ENCODE measurements around the gene SIPA1L3. TPM values are rescaled to one million over a fixed set of nuclear protein-coding genes. Genes with fewer than 3 reads are reported as not detected.

Gene SIPA1L3
- total and polyA plus RNA-seq, 10 of the 15 experiments (the other 5 are each of a cell fraction or from before 2014, with no cell fraction given): 0.24 to 66.2 (median 19.1) TPM

DNA sequence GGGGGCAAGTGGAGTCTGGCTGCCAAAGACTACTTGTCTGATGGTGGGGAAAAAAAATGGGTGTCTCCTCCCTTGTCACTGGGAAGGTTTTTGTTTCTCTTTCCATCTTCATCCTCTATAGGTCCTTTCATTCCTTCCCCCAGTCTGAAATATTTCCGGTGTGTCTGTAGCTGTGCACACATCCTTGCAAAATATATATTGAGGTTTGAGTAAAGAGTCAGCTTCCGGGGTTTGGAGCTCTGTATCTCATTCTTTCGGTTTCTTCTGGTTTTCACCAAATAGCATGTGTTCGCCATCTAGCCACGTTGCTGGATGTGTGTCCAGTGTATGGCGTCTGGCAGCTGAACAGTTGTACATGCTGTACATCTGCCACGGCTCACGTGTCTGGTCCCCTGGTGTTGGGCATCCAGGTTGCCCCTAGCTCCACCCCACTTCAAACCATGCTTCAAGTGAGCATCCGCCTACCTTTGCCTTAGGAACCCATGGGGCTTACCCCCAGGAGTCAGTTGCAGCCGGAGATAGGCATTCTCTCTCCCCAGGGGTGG is 142.2 kb downstream of the SIPA1L3 start (continued):
- TF ChIP-seq, protein P1, sequence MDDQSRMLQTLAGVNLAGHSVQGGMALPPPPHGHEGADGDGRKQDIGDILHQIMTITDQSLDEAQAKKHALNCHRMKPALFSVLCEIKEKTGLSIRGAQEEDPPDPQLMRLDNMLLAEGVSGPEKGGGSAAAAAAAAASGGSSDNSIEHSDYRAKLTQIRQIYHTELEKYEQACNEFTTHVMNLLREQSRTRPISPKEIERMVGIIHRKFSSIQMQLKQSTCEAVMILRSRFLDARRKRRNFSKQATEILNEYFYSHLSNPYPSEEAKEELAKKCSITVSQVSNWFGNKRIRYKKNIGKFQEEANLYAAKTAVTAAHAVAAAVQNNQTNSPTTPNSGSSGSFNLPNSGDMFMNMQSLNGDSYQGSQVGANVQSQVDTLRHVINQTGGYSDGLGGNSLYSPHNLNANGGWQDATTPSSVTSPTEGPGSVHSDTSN (IDR thresholded peaks at IDR 0.05; ENCODE audit: insufficient replicate concordance, low read depth, low read length): no peak
- TF ChIP-seq, protein P2, sequence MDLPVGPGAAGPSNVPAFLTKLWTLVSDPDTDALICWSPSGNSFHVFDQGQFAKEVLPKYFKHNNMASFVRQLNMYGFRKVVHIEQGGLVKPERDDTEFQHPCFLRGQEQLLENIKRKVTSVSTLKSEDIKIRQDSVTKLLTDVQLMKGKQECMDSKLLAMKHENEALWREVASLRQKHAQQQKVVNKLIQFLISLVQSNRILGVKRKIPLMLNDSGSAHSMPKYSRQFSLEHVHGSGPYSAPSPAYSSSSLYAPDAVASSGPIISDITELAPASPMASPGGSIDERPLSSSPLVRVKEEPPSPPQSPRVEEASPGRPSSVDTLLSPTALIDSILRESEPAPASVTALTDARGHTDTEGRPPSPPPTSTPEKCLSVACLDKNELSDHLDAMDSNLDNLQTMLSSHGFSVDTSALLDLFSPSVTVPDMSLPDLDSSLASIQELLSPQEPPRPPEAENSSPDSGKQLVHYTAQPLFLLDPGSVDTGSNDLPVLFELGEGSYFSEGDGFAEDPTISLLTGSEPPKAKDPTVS (IDR thresholded peaks at IDR 0.05; ENCODE audit: low read depth, low read length): no peak
- TF ChIP-seq, protein P3, sequence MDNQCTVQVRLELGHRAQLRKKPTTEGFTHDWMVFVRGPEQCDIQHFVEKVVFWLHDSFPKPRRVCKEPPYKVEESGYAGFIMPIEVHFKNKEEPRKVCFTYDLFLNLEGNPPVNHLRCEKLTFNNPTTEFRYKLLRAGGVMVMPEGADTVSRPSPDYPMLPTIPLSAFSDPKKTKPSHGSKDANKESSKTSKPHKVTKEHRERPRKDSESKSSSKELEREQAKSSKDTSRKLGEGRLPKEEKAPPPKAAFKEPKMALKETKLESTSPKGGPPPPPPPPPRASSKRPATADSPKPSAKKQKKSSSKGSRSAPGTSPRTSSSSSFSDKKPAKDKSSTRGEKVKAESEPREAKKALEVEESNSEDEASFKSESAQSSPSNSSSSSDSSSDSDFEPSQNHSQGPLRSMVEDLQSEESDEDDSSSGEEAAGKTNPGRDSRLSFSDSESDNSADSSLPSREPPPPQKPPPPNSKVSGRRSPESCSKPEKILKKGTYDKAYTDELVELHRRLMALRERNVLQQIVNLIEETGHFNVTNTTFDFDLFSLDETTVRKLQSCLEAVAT (IDR thresholded peaks at IDR 0.05): 0 out of 2 replicates have a peak, but pooled peaks have one; percentile 2
- TF ChIP-seq CREB1 (IDR thresholded peaks at IDR 0.05; ENCODE audit: low read depth) (0 out of 2 replicates have a peak, but pooled peaks have one; percentile 22), MTA3 (IDR thresholded peaks at IDR 0.05; ENCODE audit: borderline replicate concordance, low read length) (no peak), RUNX3 (IDR thresholded peaks at IDR 0.05; ENCODE audit: low read length) (peak; percentile 78), ZBED1 (IDR thresholded peaks at IDR 0.05; ENCODE audit: borderline replicate concordance) (no peak), TCF12 (IDR thresholded peaks at IDR 0.05; ENCODE audit: low read depth, low read length) (0 out of 2 replicates have a peak, but pooled peaks have one; percentile 7), CHD4 (IDR thresholded peaks at IDR 0.05) (no peak), CBFB (IDR thresholded peaks at IDR 0.05; ENCODE audit: low read depth) (no peak), IKZF2 (IDR thresholded peaks at IDR 0.05) (no peak), ZNF24 (IDR thresholded peaks at IDR 0.05) (no peak), BRCA1 (IDR thresholded peaks at IDR 0.05; ENCODE audit: low read depth, low read length) (no peak), BCL11A (IDR thresholded peaks at IDR 0.05; ENCODE audit: low read depth, low read length) (0 out of 2 replicates have a peak, but pooled peaks have one; percentile 2)
- TF ChIP-seq, protein P4, sequence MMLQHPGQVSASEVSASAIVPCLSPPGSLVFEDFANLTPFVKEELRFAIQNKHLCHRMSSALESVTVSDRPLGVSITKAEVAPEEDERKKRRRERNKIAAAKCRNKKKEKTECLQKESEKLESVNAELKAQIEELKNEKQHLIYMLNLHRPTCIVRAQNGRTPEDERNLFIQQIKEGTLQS (IDR thresholded peaks at IDR 0.05; ENCODE audit: borderline replicate concordance, extremely low read depth, low read depth, low read length): no peak
- TF ChIP-seq, protein P5, sequence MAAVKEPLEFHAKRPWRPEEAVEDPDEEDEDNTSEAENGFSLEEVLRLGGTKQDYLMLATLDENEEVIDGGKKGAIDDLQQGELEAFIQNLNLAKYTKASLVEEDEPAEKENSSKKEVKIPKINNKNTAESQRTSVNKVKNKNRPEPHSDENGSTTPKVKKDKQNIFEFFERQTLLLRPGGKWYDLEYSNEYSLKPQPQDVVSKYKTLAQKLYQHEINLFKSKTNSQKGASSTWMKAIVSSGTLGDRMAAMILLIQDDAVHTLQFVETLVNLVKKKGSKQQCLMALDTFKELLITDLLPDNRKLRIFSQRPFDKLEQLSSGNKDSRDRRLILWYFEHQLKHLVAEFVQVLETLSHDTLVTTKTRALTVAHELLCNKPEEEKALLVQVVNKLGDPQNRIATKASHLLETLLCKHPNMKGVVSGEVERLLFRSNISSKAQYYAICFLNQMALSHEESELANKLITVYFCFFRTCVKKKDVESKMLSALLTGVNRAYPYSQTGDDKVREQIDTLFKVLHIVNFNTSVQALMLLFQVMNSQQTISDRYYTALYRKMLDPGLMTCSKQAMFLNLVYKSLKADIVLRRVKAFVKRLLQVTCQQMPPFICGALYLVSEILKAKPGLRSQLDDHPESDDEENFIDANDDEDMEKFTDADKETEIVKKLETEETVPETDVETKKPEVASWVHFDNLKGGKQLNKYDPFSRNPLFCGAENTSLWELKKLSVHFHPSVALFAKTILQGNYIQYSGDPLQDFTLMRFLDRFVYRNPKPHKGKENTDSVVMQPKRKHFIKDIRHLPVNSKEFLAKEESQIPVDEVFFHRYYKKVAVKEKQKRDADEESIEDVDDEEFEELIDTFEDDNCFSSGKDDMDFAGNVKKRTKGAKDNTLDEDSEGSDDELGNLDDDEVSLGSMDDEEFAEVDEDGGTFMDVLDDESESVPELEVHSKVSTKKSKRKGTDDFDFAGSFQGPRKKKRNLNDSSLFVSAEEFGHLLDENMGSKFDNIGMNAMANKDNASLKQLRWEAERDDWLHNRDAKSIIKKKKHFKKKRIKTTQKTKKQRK (IDR thresholded peaks at IDR 0.05; ENCODE audit: low read depth, low read length): no peak
- TF ChIP-seq, protein P6, sequence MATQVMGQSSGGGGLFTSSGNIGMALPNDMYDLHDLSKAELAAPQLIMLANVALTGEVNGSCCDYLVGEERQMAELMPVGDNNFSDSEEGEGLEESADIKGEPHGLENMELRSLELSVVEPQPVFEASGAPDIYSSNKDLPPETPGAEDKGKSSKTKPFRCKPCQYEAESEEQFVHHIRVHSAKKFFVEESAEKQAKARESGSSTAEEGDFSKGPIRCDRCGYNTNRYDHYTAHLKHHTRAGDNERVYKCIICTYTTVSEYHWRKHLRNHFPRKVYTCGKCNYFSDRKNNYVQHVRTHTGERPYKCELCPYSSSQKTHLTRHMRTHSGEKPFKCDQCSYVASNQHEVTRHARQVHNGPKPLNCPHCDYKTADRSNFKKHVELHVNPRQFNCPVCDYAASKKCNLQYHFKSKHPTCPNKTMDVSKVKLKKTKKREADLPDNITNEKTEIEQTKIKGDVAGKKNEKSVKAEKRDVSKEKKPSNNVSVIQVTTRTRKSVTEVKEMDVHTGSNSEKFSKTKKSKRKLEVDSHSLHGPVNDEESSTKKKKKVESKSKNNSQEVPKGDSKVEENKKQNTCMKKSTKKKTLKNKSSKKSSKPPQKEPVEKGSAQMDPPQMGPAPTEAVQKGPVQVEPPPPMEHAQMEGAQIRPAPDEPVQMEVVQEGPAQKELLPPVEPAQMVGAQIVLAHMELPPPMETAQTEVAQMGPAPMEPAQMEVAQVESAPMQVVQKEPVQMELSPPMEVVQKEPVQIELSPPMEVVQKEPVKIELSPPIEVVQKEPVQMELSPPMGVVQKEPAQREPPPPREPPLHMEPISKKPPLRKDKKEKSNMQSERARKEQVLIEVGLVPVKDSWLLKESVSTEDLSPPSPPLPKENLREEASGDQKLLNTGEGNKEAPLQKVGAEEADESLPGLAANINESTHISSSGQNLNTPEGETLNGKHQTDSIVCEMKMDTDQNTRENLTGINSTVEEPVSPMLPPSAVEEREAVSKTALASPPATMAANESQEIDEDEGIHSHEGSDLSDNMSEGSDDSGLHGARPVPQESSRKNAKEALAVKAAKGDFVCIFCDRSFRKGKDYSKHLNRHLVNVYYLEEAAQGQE (IDR thresholded peaks at IDR 0.05; ENCODE audit: low read depth, low read length): no peak
- TF ChIP-seq, protein P7, sequence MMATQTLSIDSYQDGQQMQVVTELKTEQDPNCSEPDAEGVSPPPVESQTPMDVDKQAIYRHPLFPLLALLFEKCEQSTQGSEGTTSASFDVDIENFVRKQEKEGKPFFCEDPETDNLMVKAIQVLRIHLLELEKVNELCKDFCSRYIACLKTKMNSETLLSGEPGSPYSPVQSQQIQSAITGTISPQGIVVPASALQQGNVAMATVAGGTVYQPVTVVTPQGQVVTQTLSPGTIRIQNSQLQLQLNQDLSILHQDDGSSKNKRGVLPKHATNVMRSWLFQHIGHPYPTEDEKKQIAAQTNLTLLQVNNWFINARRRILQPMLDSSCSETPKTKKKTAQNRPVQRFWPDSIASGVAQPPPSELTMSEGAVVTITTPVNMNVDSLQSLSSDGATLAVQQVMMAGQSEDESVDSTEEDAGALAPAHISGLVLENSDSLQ (IDR thresholded peaks at IDR 0.05): 0 out of 2 replicates have a peak, but pooled peaks have one; percentile 13

Data from GM12878 (cell line).